Cardiac ventricle fibroblast (primary cell): Measurements from ENCODE around the gene FDX1. TPM values are rescaled to one million over a fixed set of nuclear protein-coding genes. Genes with fewer than 3 reads are reported as not detected.

Experiments
- total RNA-seq: library from RNA; depleted of rRNA; stranded (reverse); fragments of >200 nt; gene quantifications from 2 replicates; pipeline ENCODE4 v1.2.3, GENCODE V29; 2015

FDX1 gene
- total RNA-seq, result 10.0 and 13.7 TPM in 2 replicates

GRCh38 chr11:110429731-110430266 is at the start of gene FDX1:
Gene FDX1 (plus strand): TSS chr11:110429948. CDS start chr11:110430121, 173 bp downstream.

Other genes with a start within 250 kb of the FDX1 start
- gene RDX, start 133.3 kb upstream of the FDX1 start, total RNA-seq, result 45.4 and 71.7 TPM in 2 replicates